GM19452 (cell line): Measurements from ENCODE around the gene CPNE7.

Experiments used
- ATAC-seq: cut with Tn5 transposase; IDR thresholded peaks from one replicate; pipeline ENCODE4 v1.9.1; 2021; ENCODE audit not compliant: unreplicated experiment

Gene CPNE7

GRCh38 chr16:89602273-89602951, 26.9 kb downstream of the CPNE7 start:
- ATAC-seq, result no peak

GRCh38 chr16:89602952-89603590, 27.5 kb downstream of the CPNE7 start:
- ATAC-seq, result no peak

DNA sequence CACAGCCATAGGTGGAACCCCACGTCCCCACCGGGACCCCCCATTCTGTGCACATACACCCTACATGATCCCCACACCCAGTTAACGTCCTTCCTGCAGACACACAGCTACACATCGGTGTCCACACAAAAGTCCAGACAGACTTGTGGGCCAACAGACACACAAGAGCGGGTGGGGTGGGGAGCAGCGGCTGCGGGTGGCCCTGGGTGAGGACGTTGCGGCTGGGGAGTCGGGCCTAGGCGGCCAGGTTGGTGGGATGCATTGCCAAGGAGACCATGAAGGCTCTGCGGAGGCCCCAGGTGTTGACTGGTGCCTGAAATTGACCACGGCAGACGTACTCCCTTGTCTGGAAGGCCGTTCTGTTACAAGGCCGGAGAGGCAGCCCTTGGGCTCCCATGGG, 29.2 kb downstream of the CPNE7 start:
- ATAC-seq, result no peak

GRCh38 chr16:89605186-89605970, 29.8 kb downstream of the CPNE7 start:
- ATAC-seq, result no peak

DNA sequence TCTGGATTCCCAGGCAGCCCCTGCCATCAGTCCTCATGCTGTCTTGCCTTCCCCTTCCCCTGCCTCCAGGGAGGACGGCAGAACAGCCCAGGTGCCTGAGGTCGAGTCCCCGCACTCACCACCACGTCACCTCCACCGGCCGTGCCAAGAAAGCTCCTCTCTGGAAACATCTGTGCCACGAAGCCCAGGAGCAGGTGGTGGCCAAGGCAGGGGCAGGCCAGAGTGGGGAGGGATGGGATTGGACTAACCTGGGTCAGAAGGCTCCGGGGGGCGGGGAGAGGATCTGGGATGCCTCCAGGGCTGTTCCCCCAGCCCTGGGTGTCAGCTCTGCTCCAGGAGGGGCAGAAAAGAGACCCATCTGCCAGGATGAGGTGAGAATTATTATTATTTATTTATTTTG, 30.4 kb downstream of the CPNE7 start:
- ATAC-seq, result no peak

- no peak for ATAC-seq
These were observed 31.9 kb downstream of the CPNE7 start for GRCh38 chr16:89607453-89607852.

- no peak for ATAC-seq
These were observed 32.6 kb downstream of the CPNE7 start for GRCh38 chr16:89607937-89608740.

GRCh38 chr16:89610108-89610453, 34.5 kb downstream of the CPNE7 start:
- no peak for ATAC-seq

DNA sequence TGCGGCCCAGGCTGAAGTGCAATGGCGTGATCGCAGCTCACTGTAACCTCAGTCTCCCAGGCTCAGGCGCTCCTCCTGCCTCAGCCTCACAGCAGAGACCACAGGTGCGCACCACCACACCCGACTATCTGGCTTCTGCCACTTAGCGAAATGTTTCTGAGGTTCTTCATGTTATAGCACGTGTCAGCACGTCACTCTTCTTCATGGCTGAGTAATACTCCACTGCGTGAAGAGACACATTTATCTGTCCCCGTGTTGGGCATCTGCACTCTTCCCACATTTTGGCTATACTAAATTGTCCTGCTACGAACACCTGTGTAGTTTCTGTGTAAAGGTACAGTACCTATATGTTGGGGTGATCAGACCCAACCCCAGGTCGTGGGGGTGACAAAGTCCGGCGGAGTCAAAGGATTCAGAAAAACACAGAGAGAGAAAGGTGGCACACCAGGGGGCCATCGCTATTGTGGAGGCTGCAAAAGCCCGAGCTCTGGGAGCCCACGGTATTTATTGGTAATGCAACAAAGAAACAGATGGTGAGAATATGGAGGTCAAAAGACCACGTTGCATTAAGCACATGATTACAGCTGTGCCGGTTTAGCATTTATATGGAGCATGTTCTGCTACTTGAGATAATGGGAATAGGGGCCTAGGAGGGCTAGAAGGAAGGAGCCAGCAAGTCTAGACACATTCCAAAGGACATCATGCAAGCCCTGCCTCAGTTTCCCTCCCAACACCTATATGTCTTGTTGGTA, 37.0 kb downstream of the CPNE7 start:
- ATAC-seq, result no peak

GRCh38 chr16:89613231-89613953, 37.8 kb downstream of the CPNE7 start, which contains the start of gene DPEP1:
Gene DPEP1 (plus strand): TSS chr16:89613642. CDS start chr16:89630411, 16,769 bp downstream.
- ATAC-seq, result no peak

DNA sequence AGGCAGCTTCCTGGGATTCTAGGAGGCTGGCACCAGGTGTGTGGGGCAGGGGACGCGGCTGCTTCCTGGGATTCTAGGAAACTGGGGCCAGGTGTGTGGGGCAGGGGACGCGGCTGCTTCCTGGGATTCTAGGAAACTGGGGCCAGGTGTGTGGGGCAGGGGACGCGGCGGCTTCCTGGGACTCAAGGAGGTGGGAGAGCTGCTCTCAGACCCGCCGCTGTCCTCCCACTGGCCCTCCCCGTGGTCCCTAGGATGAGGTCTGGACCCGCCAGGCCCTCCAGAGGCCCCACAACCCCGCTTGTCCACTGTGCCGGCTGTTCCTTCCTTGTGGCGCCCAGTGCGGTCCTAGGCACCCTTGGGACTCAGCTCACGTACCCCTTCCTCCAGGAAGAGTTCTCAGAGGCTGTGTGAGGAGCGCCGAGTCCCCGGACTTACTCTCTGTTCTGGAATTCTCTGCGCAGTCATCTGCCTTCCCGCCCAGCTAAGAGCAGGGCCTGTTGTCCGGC, 38.4 kb downstream of the CPNE7 start:
- no peak for ATAC-seq

GRCh38 chr16:89615176-89615575, 39.6 kb downstream of the CPNE7 start:
- ATAC-seq, result no peak

- no peak for ATAC-seq
These were observed 40.1 kb downstream of the CPNE7 start for GRCh38 chr16:89615596-89616090.

- no peak for ATAC-seq
These were observed 41.1 kb downstream of the CPNE7 start for GRCh38 chr16:89616623-89617022.

DNA sequence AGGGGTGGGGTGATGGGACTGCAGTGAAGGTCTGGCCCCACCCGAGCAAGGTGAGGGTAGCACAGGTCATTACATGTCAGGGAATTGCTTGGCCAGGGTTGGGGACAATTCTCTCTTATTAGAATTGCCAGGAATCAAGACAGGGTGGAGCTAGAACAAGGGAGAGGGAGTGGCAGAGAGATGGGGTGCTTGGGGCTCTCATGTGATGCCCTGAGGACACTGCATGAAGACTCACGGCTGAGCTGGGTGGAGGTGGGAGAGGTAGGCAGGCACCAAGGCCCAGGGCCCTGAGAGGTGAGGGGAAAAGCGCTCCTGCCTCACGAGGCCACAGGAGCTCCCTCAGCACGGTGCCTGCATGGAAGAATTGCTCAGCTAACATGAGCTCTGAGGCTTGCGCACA, 41.5 kb downstream of the CPNE7 start:
- ATAC-seq, result no peak

DNA sequence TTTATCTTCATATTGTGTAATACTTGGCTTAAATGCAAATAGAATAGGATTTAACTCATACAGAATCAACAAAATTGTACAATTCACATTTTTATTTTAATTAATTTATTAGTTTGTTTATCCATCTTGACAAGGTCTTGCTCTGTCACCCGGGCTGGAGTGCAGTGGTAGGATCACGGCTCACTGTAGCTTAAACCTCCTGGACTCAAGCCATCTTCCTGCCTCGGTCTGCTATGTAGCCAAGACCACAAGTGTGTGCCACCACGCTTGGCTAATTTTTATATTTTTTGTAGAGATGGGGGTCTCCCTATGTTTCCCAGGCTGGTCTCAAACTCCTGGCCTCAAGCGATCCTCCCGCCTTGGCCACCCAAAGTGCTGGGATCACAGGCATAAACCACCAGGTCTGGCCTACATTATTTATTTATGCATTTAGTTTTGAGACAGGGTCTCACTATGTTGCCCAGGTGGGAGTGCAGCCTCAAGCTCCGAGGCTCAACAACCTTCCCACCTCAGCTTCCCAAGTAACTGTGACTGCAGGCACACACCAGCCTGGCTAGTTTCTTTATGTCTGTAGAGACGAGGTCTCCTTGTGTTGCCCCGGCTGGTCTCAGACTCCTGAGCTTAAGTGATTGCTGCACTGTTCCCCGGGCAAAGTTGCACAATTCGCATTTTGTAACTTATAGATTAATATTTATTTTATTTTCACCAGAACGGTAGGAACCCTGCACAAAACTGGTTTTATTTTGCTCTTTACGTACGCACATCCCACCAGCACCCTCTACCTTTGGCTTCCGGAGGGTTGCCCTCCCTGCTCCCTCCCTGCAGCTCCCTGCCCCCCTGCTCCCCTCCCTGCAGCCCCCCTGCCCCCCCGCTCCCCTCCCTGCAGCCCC, 42.8 kb downstream of the CPNE7 start:
- ATAC-seq, result no peak

GRCh38 chr16:89619840-89620239, 44.3 kb downstream of the CPNE7 start:
- ATAC-seq, result no peak

- no peak for ATAC-seq
These were observed 44.9 kb downstream of the CPNE7 start for GRCh38 chr16:89620406-89620841.
